ENCODE measurements around the gene REN.

REN gene

DNA sequence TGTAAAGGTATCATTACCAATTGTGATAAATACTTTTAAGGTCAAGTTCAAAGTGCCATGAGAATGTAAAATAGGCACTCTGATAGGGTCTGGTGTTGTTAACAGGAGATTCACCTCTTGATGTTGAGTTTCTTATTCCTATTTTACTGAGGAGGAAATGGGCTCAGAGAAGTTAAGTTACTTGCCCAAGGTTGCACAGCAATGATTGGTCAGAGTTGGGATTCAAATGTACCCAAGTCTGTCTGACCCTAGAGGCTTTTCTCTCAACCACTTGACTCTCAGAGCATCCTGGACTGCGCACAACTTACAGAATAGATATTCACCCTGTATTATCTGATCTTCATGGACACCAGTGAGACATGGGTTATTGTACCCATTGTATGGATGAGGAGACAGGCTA is 59.3 kb downstream of the REN start:
- no peak for DNase-seq

- DNase-seq: no peak
Measured at GRCh38 chr1:204105131-204105515, 61.0 kb downstream of the REN start.
